Tibial nerve (tissue), 4 donors: ENCODE data around the gene MOB1A.

ENCODE experiments used
- CTCF ChIP-seq, 5 experiments: fragments of 200-600 bp in 3 of 5; fragments of 450-650 bp in 2 of 5; sonication (generic) in 3 of 5; IDR thresholded peaks; one replicate each; pipeline ENCODE4 v1.5.1; 2016 to 2019; ENCODE audit warnings: antibody characterized with exemption in 5 of 5, mild to moderate bottlenecking in 3 of 5, moderate library complexity in 2 of 5
- EP300 ChIP-seq, 2 donors: sonication (generic); formaldehyde crosslinking; IDR thresholded peaks; one replicate each; pipeline ENCODE4 v1.6.1; 2017; ENCODE audit warnings: antibody characterized with exemption in 2 of 2, mild to moderate bottlenecking in 1 of 2
- POLR2A ChIP-seq, 2 donors: fragments of 450-650 bp; IDR thresholded peaks; one replicate each; pipeline ENCODE4 v1.6.1; 2017; ENCODE audit warnings: antibody characterized with exemption in 2 of 2, mild to moderate bottlenecking in 2 of 2, moderate library complexity in 2 of 2

- TF ChIP-seq CTCF (IDR thresholded peaks at IDR 0.05) (no peak), POLR2A (IDR thresholded peaks at IDR 0.05) (no peak), EP300 (IDR thresholded peaks at IDR 0.05) (peak; percentile 16 to 73)
Observed at GRCh38 chr2:74201596-74201995, 22.9 kb upstream of the MOB1A start.
